GM12872 (cell line): ENCODE results near the gene EMP2.

Experiments used
- CTCF ChIP-seq: IDR thresholded peaks from 3 replicates; pipeline ENCODE4 v1.5.1; 2011; ENCODE audit warnings: low read depth, mild to moderate bottlenecking, low read length, moderate library complexity; ENCODE audit not compliant: insufficient read depth

EMP2 gene

GRCh38 chr16:10581507-10581906 is 1.1 kb upstream of the EMP2 start:
- no peak for TF ChIP-seq CTCF

GRCh38 chr16:10580883-10581247 is 467 bp upstream of the EMP2 start:
- TF ChIP-seq CTCF: no peak

- TF ChIP-seq CTCF: no peak
Measured at GRCh38 chr16:10579575-10579964, 828 bp downstream of the EMP2 start.

GRCh38 chr16:10578474-10579316 is 1.7 kb downstream of the EMP2 start:
- no peak for TF ChIP-seq CTCF

- TF ChIP-seq CTCF: no peak
Measured at GRCh38 chr16:10577305-10578202, 2.8 kb downstream of the EMP2 start.

GRCh38 chr16:10576390-10577304 is 3.8 kb downstream of the EMP2 start:
- TF ChIP-seq CTCF: no peak
